GM18868 (cell line): ENCODE measurements around the gene SNAP23.
"Not testable (repeated sequence)": the region's sequence is repeated elsewhere in the genome, so short reads cannot be mapped to it uniquely, and the experiment has no call there.

Experiments
- ATAC-seq: cut with Tn5 transposase; IDR thresholded peaks from one replicate; pipeline ENCODE4 v1.9.1; 2021; ENCODE audit warnings: mild to moderate bottlenecking, moderate library complexity; ENCODE audit not compliant: unreplicated experiment

The SNAP23 gene

GRCh38 chr15:42556550-42557207 is 61.2 kb downstream of the SNAP23 start:
- not testable (repeated sequence) for ATAC-seq

DNA sequence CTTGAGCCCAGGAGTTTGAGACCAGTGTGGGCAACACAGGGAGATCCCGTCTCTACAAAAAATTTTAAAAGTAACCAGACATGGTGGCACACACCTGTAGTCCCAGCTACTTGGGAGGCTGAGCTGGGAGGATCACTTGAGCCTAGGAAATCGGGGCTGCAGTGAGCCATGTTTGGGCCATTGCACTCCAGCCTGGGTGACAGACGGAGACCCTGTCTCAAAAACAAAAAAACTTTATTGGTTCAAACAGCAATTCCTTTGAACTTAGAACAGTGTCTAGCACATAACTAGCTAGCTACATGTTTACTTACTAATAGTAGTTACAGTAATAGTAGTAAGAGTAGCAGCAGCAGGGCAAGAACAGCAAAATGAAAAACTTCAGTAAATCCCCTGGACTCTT is 63.3 kb downstream of the SNAP23 start:
- ATAC-seq: no peak

DNA sequence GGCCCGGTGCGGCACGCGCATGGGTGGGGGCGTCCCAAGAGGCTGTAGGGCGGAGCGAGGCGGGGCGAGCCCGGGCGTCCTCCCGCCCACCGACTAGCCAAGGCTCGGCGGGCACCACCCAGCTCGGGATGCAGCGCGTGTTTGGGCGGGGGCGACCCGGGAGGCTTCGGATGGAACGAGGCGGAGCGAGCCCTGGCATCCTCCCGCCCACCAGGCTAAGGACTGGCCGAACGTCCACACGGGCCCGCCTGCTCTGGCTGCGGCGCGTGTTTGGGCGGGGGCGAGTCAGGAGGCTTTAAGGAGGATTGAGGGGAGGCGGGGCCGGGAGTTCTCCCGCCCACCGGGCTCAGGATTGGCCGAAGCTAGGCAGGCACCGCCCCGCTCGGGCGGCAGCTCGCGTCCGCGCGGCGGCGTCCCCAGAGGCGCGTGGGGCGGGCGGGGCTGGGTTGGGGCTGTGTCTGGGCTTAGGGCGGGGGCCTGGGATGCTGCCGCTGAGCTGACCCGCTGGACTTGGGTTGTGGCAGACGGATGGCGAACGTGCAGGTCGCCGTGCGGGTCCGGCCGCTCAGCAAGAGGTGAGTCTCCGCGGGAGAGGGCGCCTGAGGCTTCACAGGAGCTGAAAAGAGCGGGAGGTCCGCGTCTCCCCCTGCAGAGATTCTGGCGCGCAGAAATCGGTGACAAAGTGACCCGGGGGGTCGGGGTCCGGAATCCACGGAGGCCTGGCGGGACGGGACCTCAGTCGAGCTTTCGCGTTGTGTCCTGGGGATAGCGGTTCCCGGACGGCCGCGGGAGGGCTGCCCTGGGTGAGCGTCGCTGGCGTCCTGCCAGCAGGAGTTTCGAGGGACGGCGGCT is 80.0 kb downstream of the SNAP23 start, which contains the start of gene STARD9:
STARD9 (plus strand) TSS at position 419 of the 852 bp plus-strand sequence; CDS start at position 529, 110 bp downstream.
- ATAC-seq: peak; percentile 93

- no peak for ATAC-seq
Measured at GRCh38 chr15:42576040-42576594, 80.7 kb downstream of the SNAP23 start.

GRCh38 chr15:42576776-42577175 is 81.3 kb downstream of the SNAP23 start:
- no peak for ATAC-seq

DNA sequence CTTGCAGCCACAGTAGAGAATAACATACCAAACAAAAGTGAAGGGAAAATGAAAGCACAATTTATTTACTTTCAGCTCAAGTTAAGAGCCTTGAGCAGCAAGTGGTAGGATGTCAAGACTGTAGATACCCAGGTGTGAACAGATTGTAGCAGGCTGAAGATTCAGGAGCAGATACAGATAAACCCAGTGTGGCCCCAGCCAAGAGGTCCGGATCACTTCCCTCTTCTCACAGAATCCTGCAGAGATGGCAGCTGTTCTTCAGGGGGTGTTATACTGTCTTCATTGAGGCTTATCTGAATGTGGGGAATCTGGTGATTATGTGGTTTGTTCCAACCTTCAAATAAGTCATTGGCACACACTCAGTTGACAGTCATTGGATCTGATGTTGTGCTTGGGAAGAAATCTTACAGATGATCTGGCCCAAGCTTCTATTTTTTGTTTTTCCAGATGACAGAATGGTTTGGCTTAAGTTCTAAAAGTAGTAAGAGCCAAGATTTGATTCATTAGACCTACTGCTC is 82.1 kb downstream of the SNAP23 start:
- no peak for ATAC-seq

DNA sequence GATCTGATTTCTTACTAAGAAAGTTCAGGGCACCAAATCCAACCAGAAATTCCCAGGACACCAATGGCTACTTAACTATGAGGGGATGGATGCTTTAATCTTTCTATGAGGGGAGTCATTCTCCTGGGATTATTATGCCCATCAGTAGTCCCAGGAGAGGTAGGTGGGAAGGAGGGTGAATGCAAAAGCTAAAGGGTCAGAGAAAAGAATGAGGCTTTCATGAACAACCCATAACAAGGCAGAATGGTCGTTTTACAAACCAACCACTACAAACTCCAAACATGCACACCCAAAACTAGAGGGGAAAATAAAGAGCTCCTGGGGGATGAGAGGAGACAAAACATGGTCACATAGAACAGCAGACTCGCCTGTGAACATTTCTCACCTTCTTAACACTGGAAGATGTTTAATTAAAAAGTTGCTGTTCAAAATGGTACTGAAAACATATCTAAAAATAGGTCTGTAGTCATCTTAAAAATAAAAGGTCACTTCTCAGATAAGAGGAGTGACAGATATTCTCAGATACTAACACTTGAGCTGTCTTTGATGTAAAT is 83.6 kb downstream of the SNAP23 start:
- ATAC-seq: no peak

GRCh38 chr15:42581272-42581730 is 85.9 kb downstream of the SNAP23 start:
- ATAC-seq: peak; percentile 85
